ENCODE results near the gene TRIM8.
"Not testable (repeated sequence)": the region's sequence is repeated elsewhere in the genome, so short reads cannot be mapped to it uniquely, and the experiment has no call there.

Gene TRIM8

GRCh38 chr10:102670065-102670670 is 25.9 kb downstream of the TRIM8 start:
- DNase-seq (ENCODE audit: low read depth in 2 of 2): no peak

GRCh38 chr10:102670871-102671434 is 26.7 kb downstream of the TRIM8 start:
- DNase-seq (ENCODE audit: low read depth in 2 of 2): no peak

- no peak for DNase-seq (ENCODE audit: low read depth in 2 of 2)
Measured at GRCh38 chr10:102673236-102673818, 29.0 kb downstream of the TRIM8 start.

GRCh38 chr10:102673819-102674511 is 29.7 kb downstream of the TRIM8 start:
- peak; percentile 24 to 55 for DNase-seq (ENCODE audit: low read depth in 2 of 2)

- DNase-seq (ENCODE audit: low read depth in 2 of 2): no peak
Measured at GRCh38 chr10:102674566-102674965, 30.3 kb downstream of the TRIM8 start.

- DNase-seq (ENCODE audit: low read depth in 2 of 2): no peak
Measured at GRCh38 chr10:102675011-102675665, 30.9 kb downstream of the TRIM8 start.

GRCh38 chr10:102675666-102676533 is 31.6 kb downstream of the TRIM8 start:
- DNase-seq (ENCODE audit: low read depth in 2 of 2): no peak

- no peak for DNase-seq (ENCODE audit: low read depth in 2 of 2)
Measured at GRCh38 chr10:102676534-102677315, 32.4 kb downstream of the TRIM8 start.

GRCh38 chr10:102677331-102678067 is 33.2 kb downstream of the TRIM8 start:
- DNase-seq (ENCODE audit: low read depth in 2 of 2): no peak

GRCh38 chr10:102678068-102678400 is 33.8 kb downstream of the TRIM8 start:
- no peak for DNase-seq (ENCODE audit: low read depth in 2 of 2)

- DNase-seq (ENCODE audit: low read depth in 2 of 2): no peak
Measured at GRCh38 chr10:102678842-102679289, 34.6 kb downstream of the TRIM8 start.

GRCh38 chr10:102679596-102679995 is 35.3 kb downstream of the TRIM8 start:
- no peak for DNase-seq (ENCODE audit: low read depth in 2 of 2)

GRCh38 chr10:102681696-102682095 is 37.4 kb downstream of the TRIM8 start:
- no peak for DNase-seq (ENCODE audit: low read depth in 2 of 2)

GRCh38 chr10:102682416-102682815 is 38.1 kb downstream of the TRIM8 start:
- no peak for DNase-seq (ENCODE audit: low read depth in 2 of 2)

GRCh38 chr10:102682981-102683380 is 38.7 kb downstream of the TRIM8 start:
- DNase-seq (ENCODE audit: low read depth in 2 of 2): no peak

- DNase-seq (ENCODE audit: low read depth in 2 of 2): no peak
Measured at GRCh38 chr10:102683736-102684135, 39.5 kb downstream of the TRIM8 start.

- no peak for DNase-seq (ENCODE audit: low read depth in 2 of 2)
Measured at GRCh38 chr10:102691285-102692066, 47.2 kb downstream of the TRIM8 start.

- DNase-seq (ENCODE audit: low read depth in 2 of 2): not testable (repeated sequence)
Measured at GRCh38 chr10:102695401-102695800, 51.1 kb downstream of the TRIM8 start.

- DNase-seq (ENCODE audit: low read depth in 2 of 2): no peak
Measured at GRCh38 chr10:102696736-102697135, 52.5 kb downstream of the TRIM8 start.

All from stimulated activated CD4-positive, alpha-beta T cell treated with anti-CD3 and anti-CD28 coated beads, Interleukin-12 subunit alpha, Interleukin-12 subunit beta, amount 100 ng/mL, for 24 hours (primary cell).